NT2/D1 (cell line): ENCODE data around the gene UCMA.

Experiments
- DNase-seq: peaks from one replicate; pipeline ENCODE4 v3.0.0-alpha.2; 2011; ENCODE audit warnings: low read depth, low spot score
- H3K27me3 ChIP-seq: 2 replicates; pipeline ENCODE4 v1.6.0; 2011; ENCODE audit warnings: mild to moderate bottlenecking; ENCODE audit not compliant: insufficient read length, insufficient read depth
- H3K36me3 ChIP-seq: 2 replicates; pipeline ENCODE4 v1.6.1; 2011; ENCODE audit warnings: mild to moderate bottlenecking, low read length, mixed read lengths; ENCODE audit not compliant: insufficient read depth, insufficient read length
- H3K4me1 ChIP-seq: 2 replicates; pipeline ENCODE4 v1.5.1; 2011; ENCODE audit not compliant: insufficient read depth, insufficient read length
- H3K4me3 ChIP-seq: 2 replicates; pipeline ENCODE4 v1.5.1; 2011; ENCODE audit warnings: low read depth; ENCODE audit not compliant: insufficient read length
- H3K9ac ChIP-seq: 2 replicates; pipeline ENCODE4 v1.6.0; 2011; ENCODE audit warnings: low read depth; ENCODE audit not compliant: insufficient read length
- H3K9me3 ChIP-seq: 2 replicates; pipeline ENCODE4 v1.5.1; 2011; ENCODE audit warnings: mild to moderate bottlenecking, low read length; ENCODE audit not compliant: insufficient read depth
- SUZ12 ChIP-seq: IDR thresholded peaks from 2 replicates; pipeline ENCODE4 v1.6.1; 2011; ENCODE audit not compliant: insufficient read length, insufficient read depth; ENCODE audit errors: extremely low read depth
- YY1 ChIP-seq: IDR thresholded peaks from 2 replicates; pipeline ENCODE4 v1.6.1; 2011; ENCODE audit not compliant: insufficient read length, insufficient read depth
- ZNF274 ChIP-seq: IDR thresholded peaks from 2 replicates; pipeline ENCODE4 v1.6.1; 2011; ENCODE audit warnings: mild to moderate bottlenecking, low read depth, low read length

The UCMA gene

GRCh38 chr10:13233358-13233757 is 816 bp downstream of the UCMA start:
- DNase-seq = no peak
- Histone ChIP-seq H3K4me1 (peaks cover 4% of the 10 kb centered on the region), H3K9me3 (no peaks in the 10 kb centered on the region), H3K36me3 (no peaks in the 10 kb centered on the region), H3K9ac (no peak overlapping the region), H3K4me3 (no peak overlapping the region), H3K27me3 (no peaks in the 10 kb centered on the region)
- no peak for TF ChIP-seq SUZ12

- Histone ChIP-seq H3K36me3 (no peaks in the 10 kb centered on the region), H3K9ac (no peak overlapping the region), H3K27me3 (no peaks in the 10 kb centered on the region), H3K4me1 (peaks cover 4% of the 10 kb centered on the region), H3K4me3 (no peak overlapping the region), H3K9me3 (no peaks in the 10 kb centered on the region)
- TF ChIP-seq SUZ12 (no peak), ZNF274 (no peak), YY1 (no peak)
- DNase-seq = no peak
These were observed 2.4 kb downstream of the UCMA start for GRCh38 chr10:13231808-13232207.

- H3K27me3 ChIP-seq = no peaks in the 10 kb centered on the region
- no peaks in the 10 kb centered on the region for H3K9me3 ChIP-seq
- TF ChIP-seq ZNF274 = no peak
- no peak for TF ChIP-seq SUZ12
- TF ChIP-seq YY1 = no peak
- H3K9ac ChIP-seq = no peak overlapping the region
- H3K36me3 ChIP-seq = no peaks in the 10 kb centered on the region
- H3K4me1 ChIP-seq = peaks cover 4% of the 10 kb centered on the region
- no peak for DNase-seq
- H3K4me3 ChIP-seq = no peak overlapping the region
These were observed 3.0 kb downstream of the UCMA start for GRCh38 chr10:13231190-13231589.

GRCh38 chr10:13227031-13227430 is 7.1 kb downstream of the UCMA start:
- no peak overlapping the region for H3K9ac ChIP-seq
- TF ChIP-seq SUZ12 (no peak), ZNF274 (no peak), YY1 (no peak)
- H3K27me3 ChIP-seq = no peaks in the 10 kb centered on the region
- peaks cover 2% of the 10 kb centered on the region for H3K4me1 ChIP-seq
- no peaks in the 10 kb centered on the region for H3K36me3 ChIP-seq
- no peaks in the 10 kb centered on the region for H3K9me3 ChIP-seq
- no peak overlapping the region for H3K4me3 ChIP-seq
- DNase-seq = no peak

GRCh38 chr10:13225601-13226000 is 8.6 kb downstream of the UCMA start:
- H3K9ac ChIP-seq = no peak overlapping the region
- H3K9me3 ChIP-seq = no peaks in the 10 kb centered on the region
- no peak overlapping the region for H3K4me3 ChIP-seq
- H3K36me3 ChIP-seq = no peaks in the 10 kb centered on the region
- peaks cover 2% of the 10 kb centered on the region for H3K4me1 ChIP-seq
- DNase-seq = no peak
- H3K27me3 ChIP-seq = no peaks in the 10 kb centered on the region
- TF ChIP-seq SUZ12 = no peak
- no peak for TF ChIP-seq YY1
- no peak for TF ChIP-seq ZNF274

- Histone ChIP-seq H3K9me3 (no peaks in the 10 kb centered on the region), H3K36me3 (no peaks in the 10 kb centered on the region), H3K9ac (no peak overlapping the region), H3K27me3 (no peaks in the 10 kb centered on the region), H3K4me3 (no peak overlapping the region), H3K4me1 (peaks cover 3% of the 10 kb centered on the region)
- TF ChIP-seq ZNF274 (no peak), SUZ12 (no peak), YY1 (no peak)
- no peak for DNase-seq
These were observed 9.8 kb downstream of the UCMA start for GRCh38 chr10:13224210-13224995.

- Histone ChIP-seq H3K36me3 (no peaks in the 10 kb centered on the region), H3K9me3 (no peaks in the 10 kb centered on the region), H3K27me3 (no peaks in the 10 kb centered on the region), H3K9ac (no peak overlapping the region), H3K4me1 (peaks cover 3% of the 10 kb centered on the region), H3K4me3 (no peak overlapping the region)
- TF ChIP-seq SUZ12 (no peak), YY1 (no peak), ZNF274 (no peak)
- no peak for DNase-seq
These were observed 10.9 kb downstream of the UCMA start for GRCh38 chr10:13223241-13223640.
